GM21390 (cell line): ENCODE results near the gene ELMO3.

Source experiments
- ATAC-seq: cut with Tn5 transposase; IDR thresholded peaks from one replicate; pipeline ENCODE4 v1.9.1; 2021; ENCODE audit not compliant: unreplicated experiment

Gene ELMO3, protein sequence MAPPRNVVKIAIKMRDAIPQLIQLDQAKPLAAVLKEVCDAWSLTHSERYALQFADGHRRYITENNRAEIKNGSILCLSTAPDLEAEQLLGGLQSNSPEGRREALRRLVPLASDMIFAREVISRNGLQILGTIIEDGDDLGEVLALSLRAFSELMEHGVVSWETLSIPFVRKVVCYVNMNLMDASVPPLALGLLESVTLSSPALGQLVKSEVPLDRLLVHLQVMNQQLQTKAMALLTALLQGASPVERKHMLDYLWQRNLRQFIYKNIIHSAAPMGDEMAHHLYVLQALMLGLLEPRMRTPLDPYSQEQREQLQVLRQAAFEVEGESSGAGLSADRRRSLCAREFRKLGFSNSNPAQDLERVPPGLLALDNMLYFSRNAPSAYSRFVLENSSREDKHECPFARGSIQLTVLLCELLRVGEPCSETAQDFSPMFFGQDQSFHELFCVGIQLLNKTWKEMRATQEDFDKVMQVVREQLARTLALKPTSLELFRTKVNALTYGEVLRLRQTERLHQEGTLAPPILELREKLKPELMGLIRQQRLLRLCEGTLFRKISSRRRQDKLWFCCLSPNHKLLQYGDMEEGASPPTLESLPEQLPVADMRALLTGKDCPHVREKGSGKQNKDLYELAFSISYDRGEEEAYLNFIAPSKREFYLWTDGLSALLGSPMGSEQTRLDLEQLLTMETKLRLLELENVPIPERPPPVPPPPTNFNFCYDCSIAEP

DNA sequence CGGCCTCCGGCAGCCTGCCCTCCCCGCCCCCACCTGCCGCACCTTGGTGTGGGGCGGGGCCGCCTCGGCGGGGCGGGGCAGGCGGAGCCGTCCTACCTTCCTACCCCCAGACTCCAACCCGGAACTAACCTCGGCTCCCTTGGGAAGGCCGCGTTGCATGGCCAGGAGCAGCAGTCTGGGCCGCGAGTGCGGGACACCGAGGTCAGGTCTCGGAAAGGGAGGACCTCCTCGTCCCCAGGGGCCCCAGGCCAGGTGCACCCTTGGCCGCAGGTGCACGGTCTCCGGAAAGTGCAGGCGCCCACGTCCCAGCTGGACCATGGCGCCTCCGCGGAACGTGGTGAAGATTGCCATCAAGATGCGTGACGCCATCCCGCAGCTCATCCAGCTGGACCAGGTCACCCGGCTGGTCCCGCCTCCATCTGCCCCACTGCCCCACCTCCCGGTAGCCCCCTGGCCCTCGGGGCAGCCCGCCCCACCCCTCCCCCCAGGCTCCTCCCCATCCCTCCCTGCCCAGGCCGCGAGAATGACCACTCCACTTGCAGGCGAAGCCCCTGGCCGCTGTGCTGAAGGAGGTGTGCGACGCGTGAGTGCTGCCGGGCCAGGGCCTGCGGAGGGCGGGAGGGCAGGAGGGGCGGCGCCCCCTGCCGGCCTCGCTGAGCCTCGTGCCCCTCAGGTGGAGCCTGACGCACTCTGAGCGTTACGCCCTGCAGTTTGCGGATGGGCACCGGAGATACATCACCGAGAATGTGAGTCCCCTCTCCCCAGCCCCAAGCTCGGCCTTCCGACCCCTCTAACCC lies at the start of gene ELMO3:
Gene ELMO3 (plus strand): TSS at position 121 of the 797 bp plus-strand sequence. CDS start 196 bp downstream, at position 317.
- no peak for ATAC-seq

DNA sequence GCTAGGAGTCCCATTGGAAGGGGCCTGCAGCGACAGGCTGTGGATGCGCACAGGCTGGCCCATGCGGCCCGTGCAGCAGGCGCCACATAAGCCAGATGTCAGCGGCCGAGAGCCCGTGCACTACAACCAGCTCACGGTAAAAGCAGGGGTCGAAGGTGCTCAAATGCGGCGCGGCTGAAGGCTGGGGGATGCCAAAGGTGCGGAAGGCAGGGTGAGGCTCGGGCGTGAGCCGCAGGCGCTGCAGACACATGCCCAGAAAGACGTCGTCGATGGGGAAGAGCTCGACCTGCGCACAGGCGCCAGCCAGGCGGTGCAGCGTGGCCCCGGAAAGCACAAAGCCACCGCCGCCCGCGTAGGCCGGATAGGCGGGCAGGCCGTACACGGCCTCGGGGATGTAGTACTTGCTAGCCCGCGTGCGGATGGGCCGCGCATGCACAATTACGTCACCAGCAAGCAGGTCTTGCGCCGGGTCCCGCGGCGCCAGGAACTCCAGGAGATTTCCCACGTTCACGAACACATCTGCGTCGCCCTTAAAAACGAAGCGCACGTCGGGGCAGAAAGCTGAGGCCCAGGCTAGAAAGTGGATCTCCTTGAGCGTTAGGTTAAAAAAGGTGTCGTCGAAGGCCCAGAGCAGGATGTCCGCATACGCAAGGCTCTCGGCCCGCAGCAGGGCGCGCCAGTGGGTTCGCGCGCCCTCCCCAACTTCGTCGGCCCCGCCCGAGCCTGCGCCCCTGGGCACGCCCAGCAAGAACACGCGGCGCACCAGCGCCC lies 49.5 kb upstream of the ELMO3 start:
- ATAC-seq: no peak

DNA sequence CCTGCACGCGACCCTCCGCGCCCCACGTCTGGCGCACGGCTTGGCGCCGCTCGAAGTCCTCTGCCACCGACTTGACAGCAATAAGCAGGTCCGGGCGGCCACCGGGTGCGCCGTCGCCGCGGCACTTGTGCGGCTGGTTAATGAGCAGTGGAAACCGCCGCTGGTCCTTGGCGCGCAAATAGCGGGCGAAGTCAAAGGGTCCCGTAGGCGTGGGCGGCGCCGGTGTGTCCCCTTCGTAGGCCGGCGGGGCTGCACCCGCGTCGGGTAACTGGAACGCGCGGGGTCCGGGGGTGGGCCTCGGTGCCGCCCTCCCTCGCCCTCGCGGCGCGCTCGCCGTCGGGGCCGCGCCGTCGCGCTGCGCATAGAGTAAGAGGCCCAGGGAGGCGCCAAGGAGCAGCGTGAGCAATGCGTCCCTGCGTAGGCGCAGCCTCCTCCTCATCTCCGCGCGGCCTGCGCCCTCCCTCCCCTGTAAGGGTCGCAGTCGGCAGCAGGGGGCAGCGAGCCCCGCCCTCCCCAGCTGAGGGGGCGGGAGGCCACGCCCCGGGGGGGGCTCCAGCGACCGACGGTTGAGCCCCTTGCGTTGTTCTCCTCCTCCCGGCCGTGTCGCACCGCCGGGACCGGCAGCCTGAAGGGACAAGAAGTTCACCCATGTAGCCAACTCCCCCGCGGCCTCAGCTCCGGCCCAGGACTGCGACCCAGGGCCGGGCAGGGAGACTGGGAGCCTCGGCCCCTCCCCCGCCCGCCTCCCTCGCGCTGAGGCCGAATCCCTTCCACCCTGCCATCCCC lies 48.7 kb upstream of the ELMO3 start:
- ATAC-seq: peak; percentile 24

DNA sequence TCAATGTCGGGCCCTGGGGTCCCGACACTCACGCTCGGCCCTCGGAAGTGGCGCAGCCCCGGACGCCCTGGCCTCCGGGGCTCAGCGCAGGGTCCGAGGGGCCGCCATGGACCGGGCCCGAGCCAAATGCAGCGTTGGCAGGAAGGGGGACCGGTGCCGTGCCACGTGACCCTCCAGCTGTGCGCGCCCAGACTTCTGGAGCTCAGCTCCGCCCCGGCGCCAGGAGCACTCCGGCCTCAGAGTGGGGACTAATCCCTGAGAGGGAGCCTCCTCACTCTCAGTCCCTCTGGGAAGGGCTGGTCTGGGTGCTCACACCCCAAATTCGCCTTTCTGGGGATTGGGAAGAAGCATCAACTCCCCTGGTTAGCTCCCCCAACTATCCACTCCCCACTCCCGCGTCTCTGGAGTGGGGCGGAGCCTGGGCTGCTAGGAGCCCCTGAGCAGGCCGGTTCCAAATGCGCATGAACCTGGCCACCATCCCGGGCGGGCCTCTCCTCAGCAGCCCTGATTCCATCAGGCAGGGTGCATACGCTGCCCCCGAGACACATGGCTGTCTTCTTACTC lies 48.0 kb upstream of the ELMO3 start, which contains the start of gene B3GNT9:
Gene B3GNT9 (minus strand): TSS at position 166 of the 564 bp plus-strand sequence. CDS start 513 bp downstream, outside the sequence.
- ATAC-seq: peak; percentile 70

GRCh38 chr16:67151431-67152097 lies 47.4 kb upstream of the ELMO3 start:
- no peak for ATAC-seq

GRCh38 chr16:67154578-67155294 lies 44.2 kb upstream of the ELMO3 start:
- ATAC-seq: no peak

DNA sequence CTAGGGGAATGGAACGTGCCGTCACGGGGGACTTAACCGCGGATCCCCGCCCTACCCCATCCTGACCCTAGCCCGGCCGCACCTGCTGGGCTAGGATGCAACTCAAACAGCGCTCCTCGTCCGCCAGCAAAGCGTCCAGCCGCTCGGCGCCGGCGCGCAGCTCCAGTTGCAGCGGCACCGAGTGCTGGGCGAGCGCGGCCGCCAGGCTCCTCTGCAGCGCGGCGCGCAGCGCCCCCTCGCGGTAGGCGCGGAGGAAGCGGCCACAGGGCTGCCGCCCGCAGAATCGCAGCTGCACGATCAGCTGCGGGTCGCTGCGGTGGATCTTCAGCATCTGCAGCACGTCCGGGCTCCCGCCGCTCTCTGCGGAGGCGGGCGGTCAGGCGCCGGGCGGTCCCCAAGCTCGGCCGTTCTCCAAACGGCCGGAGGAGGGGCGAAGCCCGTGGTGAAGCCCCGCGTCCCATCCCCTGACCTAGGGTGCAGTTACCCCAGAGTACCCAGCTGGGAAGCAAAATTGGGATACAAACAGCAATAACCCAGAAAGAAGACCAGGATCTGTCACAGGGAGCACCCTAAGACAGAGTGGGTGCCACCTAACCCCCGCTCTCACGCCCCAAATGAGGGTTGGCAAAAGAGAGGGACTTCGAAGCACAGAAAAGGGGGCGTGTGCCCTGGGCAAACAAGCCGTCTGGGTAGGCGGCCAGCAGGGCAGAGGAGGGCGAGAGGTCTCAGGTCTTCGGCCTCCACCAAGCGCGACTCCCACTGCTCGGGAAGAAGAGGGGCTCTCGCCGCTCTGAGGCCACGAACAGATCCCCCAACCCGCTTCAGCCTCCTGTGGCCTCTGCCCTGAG lies 43.4 kb upstream of the ELMO3 start:
- no peak for ATAC-seq

DNA sequence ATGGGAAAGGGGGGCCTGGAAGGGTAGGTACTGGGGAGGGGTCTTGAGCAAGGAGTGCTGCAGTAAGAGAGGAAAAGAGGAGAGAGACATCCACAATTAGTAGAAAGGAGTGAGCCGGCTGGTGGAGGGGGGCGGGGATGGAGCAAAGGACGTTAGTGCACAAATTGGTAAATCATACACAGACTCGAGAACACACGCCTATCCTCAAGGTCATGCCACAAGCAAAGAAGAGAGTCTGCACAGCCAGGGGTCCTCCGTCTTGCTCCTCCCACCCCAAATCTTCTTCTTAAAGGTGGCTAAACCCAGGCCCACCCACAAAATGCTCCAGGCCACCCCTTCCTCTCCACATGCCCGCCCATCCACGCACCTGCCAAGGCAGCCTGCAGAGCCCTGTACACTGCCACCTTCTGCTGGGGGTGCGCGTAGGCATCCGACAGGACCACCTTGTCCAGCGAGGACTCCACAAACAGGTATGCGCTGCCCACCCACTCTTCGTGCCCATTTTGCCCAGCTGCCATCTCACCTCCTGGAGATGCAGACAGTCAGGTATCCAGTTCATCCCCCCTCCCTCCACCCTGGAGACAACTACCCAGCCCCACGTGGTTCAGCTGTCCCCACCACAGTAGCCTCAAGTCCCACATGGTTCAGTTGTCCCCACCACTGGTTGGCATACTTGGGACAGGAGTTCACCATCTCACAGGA lies 42.6 kb upstream of the ELMO3 start:
- ATAC-seq: no peak

- ATAC-seq: no peak
These were observed 41.7 kb upstream of the ELMO3 start for GRCh38 chr16:67157106-67157748.

- no peak for ATAC-seq
These were observed 40.9 kb upstream of the ELMO3 start for GRCh38 chr16:67157892-67158635.

DNA sequence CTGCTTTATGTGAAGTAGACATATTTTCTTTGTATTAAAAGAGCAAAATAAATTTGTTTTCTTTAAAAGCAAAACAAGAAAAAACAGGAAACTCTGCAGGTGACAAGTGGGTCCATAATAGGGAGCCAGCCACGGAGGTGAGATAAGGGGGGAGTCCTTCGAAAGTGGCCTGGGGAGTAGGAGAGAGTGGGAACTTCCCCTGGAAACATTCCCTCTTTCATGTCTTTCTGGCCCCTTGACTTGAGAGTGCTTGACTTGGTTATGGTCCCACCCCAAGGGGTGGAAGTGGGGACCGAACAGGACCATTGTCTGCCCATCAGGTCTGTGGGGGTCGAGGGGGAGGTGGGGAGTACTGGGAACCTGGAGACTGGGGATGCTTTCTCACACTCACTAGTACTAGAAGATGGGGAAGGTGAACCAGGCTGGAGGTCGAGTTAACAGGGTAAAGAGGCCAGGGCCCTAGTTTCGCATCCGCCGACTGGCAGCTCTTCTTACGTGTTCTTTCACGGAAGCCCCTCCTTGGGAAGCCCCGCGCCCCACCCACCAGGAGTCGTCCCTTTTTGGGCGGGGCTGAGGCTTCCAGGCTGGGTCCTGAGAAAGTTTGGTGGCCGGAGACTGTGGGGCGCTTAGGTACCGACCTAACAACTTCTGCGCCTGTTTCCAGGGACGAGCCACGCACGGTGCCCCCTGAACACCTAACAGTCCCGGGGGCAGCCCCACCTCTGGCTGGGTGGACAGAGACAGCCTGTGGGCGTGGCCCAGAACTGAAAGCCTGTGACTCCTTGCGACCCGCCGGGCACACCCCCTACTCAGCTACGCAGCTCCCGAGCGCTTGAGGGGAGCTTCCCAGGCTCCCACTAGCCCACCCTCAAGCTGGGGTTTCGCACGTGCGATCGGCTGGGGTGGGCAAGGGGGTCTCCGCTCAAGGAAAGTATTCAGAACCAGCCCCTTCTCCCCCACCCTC lies 40.0 kb upstream of the ELMO3 start:
- peak; percentile 34 for ATAC-seq

GRCh38 chr16:67161595-67162058 lies 37.3 kb upstream of the ELMO3 start:
- ATAC-seq: no peak

- ATAC-seq: no peak
These were observed 36.3 kb upstream of the ELMO3 start for GRCh38 chr16:67162506-67163163.
